Activated CD8-positive, alpha-beta memory T cell treated with anti-CD3 and anti-CD28 coated beads for 36 hours (primary cell): ENCODE results near the gene ACTR1B. TPM values are rescaled to one million over a fixed set of nuclear protein-coding genes. Genes with fewer than 3 reads are reported as not detected.

ENCODE experiments used
- CTCF ChIA-PET: fragments of 350-600 bp; sonication (Branson Sonifier 250); formaldehyde crosslinking; loops from one replicate; lab custom pipeline; 2021; ENCODE audit warnings: antibody characterized with exemption; lab: Charles Lee
- POLR2A ChIA-PET: fragments of 350-600 bp; sonication (Branson Sonifier 250); formaldehyde crosslinking; loops from one replicate; lab custom pipeline; 2021; ENCODE audit warnings: antibody characterized with exemption; lab: Charles Lee
- total RNA-seq, 2 experiments: library from RNA; stranded (reverse); gene quantifications; one replicate each; pipeline ENCODE4 v1.2.3, GENCODE V29; 2021

The ACTR1B gene
- total RNA-seq, 2 experiments from 2014 or later: 87.9 to 92.1 TPM

- CTCF ChIA-PET: interaction anchor here (0.5 to 3.4 kb wide), 9 partner anchors 9 to 73 kb away, joined by 3 to 28 read pairs (median 13); partner anchors contain the start of genes COX5B and ZAP70
- POLR2A ChIA-PET: interaction anchor here (1.0 to 6.3 kb wide), 8 partner anchors 12 to 300 kb away, joined by 3 to 148 read pairs (median 8); partner anchors contain the start of genes ANKRD36B, COX5B and ZAP70
Measured at GRCh38 chr2:97663626-97663961, 250 bp downstream of the ACTR1B start.

GRCh38 chr2:97662895-97663625 lies 784 bp downstream of the ACTR1B start:
- ChIA-PET CTCF (interaction anchor here (0.6 to 3.4 kb wide), 12 partner anchors 9 to 768 kb away, joined by 3 to 28 read pairs (median 5); partner anchors contain the start of genes COX5B and ZAP70), POLR2A (interaction anchor here (0.6 to 6.3 kb wide), 9 partner anchors 12 to 300 kb away, joined by 3 to 148 read pairs (median 4); partner anchors contain the start of genes ANKRD36B, COX5B and ZAP70)

- ChIA-PET POLR2A (interaction anchor here (0.6 to 6.3 kb wide), 10 partner anchors 13 to 1068 kb away, joined by 3 to 148 read pairs (median 4); partner anchors contain the start of genes ANKRD36B, COX5B, MGAT4A and ZAP70), CTCF (interaction anchor here (0.6 to 3.4 kb wide), 12 partner anchors 9 to 769 kb away, joined by 3 to 28 read pairs (median 5); partner anchors contain the start of gene COX5B)
Measured at GRCh38 chr2:97662386-97662894, 1.4 kb downstream of the ACTR1B start.

- CTCF ChIA-PET: interaction anchor here (0.6 to 3.4 kb wide), 9 partner anchors 11 to 79 kb away, joined by 3 to 28 read pairs (median 10); partner anchors contain the start of gene COX5B
- POLR2A ChIA-PET: interaction anchor here (0.6 to 6.3 kb wide), 5 partner anchors 12 to 1069 kb away, joined by 3 to 148 read pairs (median 3); partner anchors contain the start of genes COX5B, MGAT4A and ZAP70
Measured at GRCh38 chr2:97661927-97662326, 1.9 kb downstream of the ACTR1B start.

- ChIA-PET CTCF (interaction anchor here (0.6 to 2.5 kb wide), 4 partner anchors 14 to 351 kb away, joined by 3 to 13 read pairs (median 8); partner anchors contain the start of gene COX5B), POLR2A (interaction anchor here (6.3 kb wide), 1 partner anchor 11 kb away, joined by 148 read pairs; the partner anchor contains the start of gene COX5B)
Measured at GRCh38 chr2:97660775-97661389, 3.0 kb downstream of the ACTR1B start.

GRCh38 chr2:97660044-97660774 lies 3.6 kb downstream of the ACTR1B start:
- ChIA-PET POLR2A (interaction anchor here (0.9 to 6.3 kb wide), 2 partner anchors 11 to 28 kb away, joined by 4 to 148 read pairs; partner anchors contain the start of gene COX5B), CTCF (interaction anchor here (0.6 to 2.1 kb wide), 3 partner anchors 13 to 352 kb away, joined by 3 to 11 read pairs (median 5); partner anchors contain the start of gene COX5B)

GRCh38 chr2:97659256-97660043 lies 4.4 kb downstream of the ACTR1B start:
- CTCF ChIA-PET: interaction anchor here (1.6 to 2.1 kb wide), 2 partner anchors 13 to 37 kb away, joined by 3 to 11 read pairs; partner anchors contain the start of gene COX5B
- POLR2A ChIA-PET: interaction anchor here (0.9 to 6.3 kb wide), 2 partner anchors 10 to 29 kb away, joined by 4 to 148 read pairs; partner anchors contain the start of gene COX5B

- CTCF ChIA-PET: no interaction called here
Measured at GRCh38 chr2:97658691-97659157, 5.1 kb downstream of the ACTR1B start.

GRCh38 chr2:97657986-97658690 lies 5.7 kb downstream of the ACTR1B start:
- POLR2A ChIA-PET: interaction anchor here (1.2 kb wide), 1 partner anchor 12 kb away, joined by 5 read pairs; the partner anchor contains the start of gene COX5B
- CTCF ChIA-PET: interaction anchor here (1.3 kb wide), 1 partner anchor 11 kb away, joined by 3 read pairs; no protein-coding TSS in a partner anchor

More at GRCh38 chr2:97658691-97659157, 5.1 kb downstream of the ACTR1B start:
- POLR2A ChIA-PET: no interaction called here

- CTCF ChIA-PET: interaction anchor here (1.2 to 1.3 kb wide), 2 partner anchors 10 to 11 kb away, joined by 3 to 4 read pairs; partner anchors contain the start of gene COX5B
- POLR2A ChIA-PET: interaction anchor here (1.2 kb wide), 1 partner anchor 11 kb away, joined by 5 read pairs; the partner anchor contains the start of gene COX5B
Measured at GRCh38 chr2:97656905-97657587, 6.8 kb downstream of the ACTR1B start.

- CTCF ChIA-PET: interaction anchor here (1.2 kb wide), 1 partner anchor 10 kb away, joined by 4 read pairs; the partner anchor contains the start of gene COX5B
- POLR2A ChIA-PET: no interaction called here
Measured at GRCh38 chr2:97656129-97656755, 7.6 kb downstream of the ACTR1B start.

- CTCF ChIA-PET: no interaction called here
Measured at GRCh38 chr2:97654791-97655190, 9.1 kb downstream of the ACTR1B start.

GRCh38 chr2:97654309-97654708 lies 9.5 kb downstream of the ACTR1B start:
- CTCF ChIA-PET: interaction anchor here (1.4 kb wide), 1 partner anchor 8 kb away, joined by 3 read pairs; no protein-coding TSS in a partner anchor
- POLR2A ChIA-PET: interaction anchor here (2.0 to 10.0 kb wide), 2 partner anchors 8 to 9 kb away, joined by 5 to 148 read pairs; partner anchors contain the start of genes ACTR1B and COX5B

More at GRCh38 chr2:97654791-97655190, 9.1 kb downstream of the ACTR1B start:
- POLR2A ChIA-PET: interaction anchor here (2.0 kb wide), 1 partner anchor 9 kb away, joined by 5 read pairs; the partner anchor contains the start of gene COX5B

GRCh38 chr2:97653874-97654273 lies 10.0 kb downstream of the ACTR1B start:
- ChIA-PET CTCF (interaction anchor here (0.6 to 1.4 kb wide), 2 partner anchors 9 to 12 kb away, joined by 3 read pairs; no protein-coding TSS in a partner anchor), POLR2A (interaction anchor here (2.0 to 10.0 kb wide), 2 partner anchors 8 kb away, joined by 5 to 148 read pairs; partner anchors contain the start of genes ACTR1B and COX5B)
